Measurements from ENCODE around the gene LRRC71. TPM values are rescaled to one million over a fixed set of nuclear protein-coding genes. Genes with fewer than 3 reads are reported as not detected.

Gene LRRC71
- polyA plus RNA-seq, 3 donors: not detected

DNA sequence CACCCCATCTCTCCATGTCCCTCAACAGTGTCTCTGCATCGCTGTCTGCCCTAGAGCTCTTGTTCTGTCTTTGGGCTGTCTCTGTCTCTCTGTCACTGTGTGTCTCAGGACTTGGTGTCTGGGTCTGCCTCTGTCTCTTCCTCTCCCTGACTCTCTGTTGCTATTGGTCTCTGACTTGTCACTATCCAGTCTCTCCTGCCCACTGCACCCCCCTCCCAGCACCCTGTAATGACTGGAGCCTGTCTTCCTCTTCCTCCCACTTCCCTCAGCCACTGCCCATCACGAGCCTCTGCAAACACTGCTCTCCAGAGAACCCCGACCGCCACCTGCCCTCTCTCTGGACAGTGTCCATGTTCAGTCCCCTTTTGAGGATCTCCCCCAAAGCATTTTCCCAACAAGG is 14.8 kb upstream of the LRRC71 start:
- H3K9ac ChIP-seq (ENCODE audit: insufficient read depth, low read length, poor library complexity, severe bottlenecking): no peak overlapping the region
- WGBS (ENCODE audit: insufficient coverage): 41% methylated on average over 4 of the region's 4 CpGs
- H3K27ac ChIP-seq (ENCODE audit: low read depth in 1 of 2, low read length in 2 of 2): no peak overlapping the region
- H3K4me1 Mint-ChIP-seq: peaks cover 15% of the 10 kb centered on the region
- no peaks in the 10 kb centered on the region for H3K27me3 ChIP-seq (ENCODE audit: control insufficient read depth in 2 of 2, insufficient read depth in 2 of 2, low read length in 2 of 2)
- peaks cover 3 to 7% (median 7%) of the 10 kb centered on the region in 3 donors for H3K27me3 Mint-ChIP-seq (ENCODE audit: low read depth in 3 of 3)
- no peaks in the 10 kb centered on the region for H3K36me3 ChIP-seq (replicated peaks in 1 of 2; ENCODE audit: control insufficient read depth in 1 of 2, insufficient read depth in 2 of 2, low read length in 2 of 2)
- no peaks in the 10 kb centered on the region for H3K79me2 ChIP-seq (ENCODE audit: insufficient read depth, low read length)
- H2AFZ ChIP-seq (ENCODE audit: insufficient read depth, low read depth, low read length, poor library complexity, severe bottlenecking): no peak overlapping the region
- H3K36me3 Mint-ChIP-seq: no peaks in the 10 kb centered on the region
- H3K9me3 Mint-ChIP-seq: peaks cover 0 to 3% (median 0%) of the 10 kb centered on the region in 7 donors
- H3K27ac Mint-ChIP-seq: no peak overlapping the region
- TF ChIP-seq CTCF (IDR thresholded peaks at IDR 0.05): no peak
- H3K4me1 ChIP-seq (ENCODE audit: control insufficient read depth in 1 of 2, insufficient read depth in 2 of 2, low read length in 2 of 2): peaks cover 7 to 10% of the 10 kb centered on the region in 2 donors
- no peak overlapping the region for H3K4me3 Mint-ChIP-seq
- H3K9me3 ChIP-seq (replicated peaks in 1 of 2; ENCODE audit: control insufficient read depth in 1 of 2, insufficient read depth in 1 of 2, low read length in 2 of 2): no peaks in the 10 kb centered on the region
- H4K20me1 ChIP-seq (ENCODE audit: insufficient read depth, low read length): no peaks in the 10 kb centered on the region
- peak in 2 of 3 donors; percentile 22 to 37 for DNase-seq
- no peak overlapping the region for H3K4me2 ChIP-seq (replicated peaks; ENCODE audit: extremely low read depth, low read length, poor library complexity, severe bottlenecking)
- intact Hi-C loops (cut with micrococcal nuclease): no loop called here
- H3K4me3 ChIP-seq (replicated peaks in 1 of 3; ENCODE audit: low read depth in 2 of 3, low read length in 3 of 3): no peak overlapping the region

DNA sequence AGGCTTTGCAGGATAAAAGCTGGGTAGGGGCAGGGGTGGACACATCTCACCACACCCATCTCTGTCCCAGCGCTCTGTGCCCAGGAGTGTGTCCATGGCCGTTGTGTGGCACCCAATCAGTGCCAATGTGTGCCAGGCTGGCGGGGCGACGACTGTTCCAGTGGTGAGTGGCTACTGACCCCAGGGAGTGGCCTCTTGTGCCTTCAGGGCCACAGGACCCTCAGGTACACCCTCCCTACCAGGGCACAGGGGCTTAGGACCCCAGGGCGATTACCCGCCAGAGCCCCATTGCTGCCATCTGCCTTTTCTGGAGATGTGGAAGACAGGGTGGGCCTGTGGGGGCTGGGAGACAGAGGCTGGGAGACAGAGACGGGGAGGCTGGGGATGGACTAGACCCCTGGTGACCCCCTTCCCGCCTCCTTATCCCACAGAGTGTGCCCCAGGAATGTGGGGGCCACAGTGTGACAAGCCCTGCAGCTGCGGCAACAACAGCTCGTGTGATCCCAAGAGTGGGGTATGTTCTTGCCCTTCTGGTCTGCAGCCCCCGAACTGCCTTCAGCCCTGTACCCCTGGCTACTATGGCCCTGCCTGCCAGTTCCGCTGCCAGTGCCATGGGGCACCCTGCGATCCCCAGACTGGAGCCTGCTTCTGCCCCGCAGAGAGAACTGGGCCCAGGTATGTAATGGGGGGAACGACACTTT is 14.1 kb upstream of the LRRC71 start:
- peaks cover 3 to 8% (median 4%) of the 10 kb centered on the region in 3 donors for H3K27me3 Mint-ChIP-seq (ENCODE audit: low read depth in 3 of 3)
- H2AFZ ChIP-seq (ENCODE audit: insufficient read depth, low read depth, low read length, poor library complexity, severe bottlenecking): no peak overlapping the region

More for the DNA sequence above, 14.1 kb upstream of the LRRC71 start:
- H3K4me3 ChIP-seq (replicated peaks in 1 of 3; ENCODE audit: low read depth in 2 of 3, low read length in 3 of 3): no peak overlapping the region
- no peak overlapping the region for H3K4me3 Mint-ChIP-seq
- no peaks in the 10 kb centered on the region for H3K36me3 ChIP-seq (replicated peaks in 1 of 2; ENCODE audit: control insufficient read depth in 1 of 2, insufficient read depth in 2 of 2, low read length in 2 of 2)
- no peaks in the 10 kb centered on the region for H3K79me2 ChIP-seq (ENCODE audit: insufficient read depth, low read length)
- TF ChIP-seq CTCF (IDR thresholded peaks at IDR 0.05): no peak
- no peak for DNase-seq
- H3K27ac Mint-ChIP-seq: peak overlapping the region in 1 of 7 donors; percentile 64
- intact Hi-C loops (cut with micrococcal nuclease): no loop called here
- H3K9ac ChIP-seq (ENCODE audit: insufficient read depth, low read length, poor library complexity, severe bottlenecking): no peak overlapping the region
- peaks cover 15% of the 10 kb centered on the region for H3K4me1 Mint-ChIP-seq
- 98% methylated on average over 10 of the region's 16 CpGs for WGBS (ENCODE audit: insufficient coverage)
- H3K27me3 ChIP-seq (ENCODE audit: control insufficient read depth in 2 of 2, insufficient read depth in 2 of 2, low read length in 2 of 2): no peaks in the 10 kb centered on the region
- H3K36me3 Mint-ChIP-seq: no peaks in the 10 kb centered on the region
- peaks cover 0 to 3% (median 0%) of the 10 kb centered on the region in 7 donors for H3K9me3 Mint-ChIP-seq
- peaks cover 7 to 10% of the 10 kb centered on the region in 2 donors for H3K4me1 ChIP-seq (ENCODE audit: control insufficient read depth in 1 of 2, insufficient read depth in 2 of 2, low read length in 2 of 2)
- no peak overlapping the region for H3K27ac ChIP-seq (ENCODE audit: low read depth in 1 of 2, low read length in 2 of 2)
- no peak overlapping the region for H3K4me2 ChIP-seq (replicated peaks; ENCODE audit: extremely low read depth, low read length, poor library complexity, severe bottlenecking)
- H4K20me1 ChIP-seq (ENCODE audit: insufficient read depth, low read length): no peaks in the 10 kb centered on the region
- no peaks in the 10 kb centered on the region for H3K9me3 ChIP-seq (replicated peaks in 1 of 2; ENCODE audit: control insufficient read depth in 1 of 2, insufficient read depth in 1 of 2, low read length in 2 of 2)
